D721Med (cell line): ENCODE data around the gene PRORP.
"Not testable (repeated sequence)": the region's sequence is repeated elsewhere in the genome, so short reads cannot be mapped to it uniquely, and the experiment has no call there.

Source experiments
- DNase-seq: peaks from one replicate; pipeline ENCODE4 v3.0.0; 2011; ENCODE audit warnings: low spot score; ENCODE audit not compliant: insufficient read length
- FAIRE-seq: peaks from 2 replicates; lab custom pipeline; 2011; peaks lifted over from hg19 to GRCh38; lab: Jason Lieb, UNC
- TF ChIP-seq, protein P1 (sequence below): IDR thresholded peaks from 2 replicates; pipeline ENCODE4 v1.5.1; 2012; ENCODE audit warnings: mild to moderate bottlenecking, control low read depth; ENCODE audit not compliant: insufficient read depth; ENCODE audit errors: missing control alignments

PRORP gene

GRCh38 chr14:35088514-35088913 is 33.8 kb upstream of the PRORP start:
- TF ChIP-seq, protein P1, sequence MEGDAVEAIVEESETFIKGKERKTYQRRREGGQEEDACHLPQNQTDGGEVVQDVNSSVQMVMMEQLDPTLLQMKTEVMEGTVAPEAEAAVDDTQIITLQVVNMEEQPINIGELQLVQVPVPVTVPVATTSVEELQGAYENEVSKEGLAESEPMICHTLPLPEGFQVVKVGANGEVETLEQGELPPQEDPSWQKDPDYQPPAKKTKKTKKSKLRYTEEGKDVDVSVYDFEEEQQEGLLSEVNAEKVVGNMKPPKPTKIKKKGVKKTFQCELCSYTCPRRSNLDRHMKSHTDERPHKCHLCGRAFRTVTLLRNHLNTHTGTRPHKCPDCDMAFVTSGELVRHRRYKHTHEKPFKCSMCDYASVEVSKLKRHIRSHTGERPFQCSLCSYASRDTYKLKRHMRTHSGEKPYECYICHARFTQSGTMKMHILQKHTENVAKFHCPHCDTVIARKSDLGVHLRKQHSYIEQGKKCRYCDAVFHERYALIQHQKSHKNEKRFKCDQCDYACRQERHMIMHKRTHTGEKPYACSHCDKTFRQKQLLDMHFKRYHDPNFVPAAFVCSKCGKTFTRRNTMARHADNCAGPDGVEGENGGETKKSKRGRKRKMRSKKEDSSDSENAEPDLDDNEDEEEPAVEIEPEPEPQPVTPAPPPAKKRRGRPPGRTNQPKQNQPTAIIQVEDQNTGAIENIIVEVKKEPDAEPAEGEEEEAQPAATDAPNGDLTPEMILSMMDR = no peak
- no peak for DNase-seq
- no peak for FAIRE-seq

GRCh38 chr14:35094645-35095044 is 27.7 kb upstream of the PRORP start:
- not testable (repeated sequence) for DNase-seq

GRCh38 chr14:35107866-35108265 is 14.5 kb upstream of the PRORP start:
- DNase-seq (no peak), FAIRE-seq (no peak)
- TF ChIP-seq, protein P1 = no peak

More at GRCh38 chr14:35094645-35095044, 27.7 kb upstream of the PRORP start:
- FAIRE-seq = not testable (repeated sequence)

GRCh38 chr14:35112641-35113040 is 9.7 kb upstream of the PRORP start:
- FAIRE-seq = no peak
- TF ChIP-seq, protein P1 = no peak
- no peak for DNase-seq

- DNase-seq (no peak), FAIRE-seq (no peak)
- TF ChIP-seq, protein P1 = no peak
These were observed 8.9 kb upstream of the PRORP start for GRCh38 chr14:35113308-35113950.

GRCh38 chr14:35114036-35114435 is 8.3 kb upstream of the PRORP start:
- DNase-seq = no peak
- FAIRE-seq = no peak
- TF ChIP-seq, protein P1 = no peak

- TF ChIP-seq, protein P1 = no peak
- DNase-seq (no peak), FAIRE-seq (no peak)
These were observed 6.1 kb upstream of the PRORP start for GRCh38 chr14:35116242-35116641.
